MM.1S (cell line): ENCODE results near the gene CCDC14.

ENCODE experiments used
- DNase-seq: peaks from one replicate; pipeline ENCODE4 v3.0.0-alpha.2; 2015
- H2AFZ ChIP-seq: fragments of 300-600 bp; sonication (generic); 2 replicates; pipeline ENCODE4 v1.6.0; 2016; ENCODE audit warnings: antibody characterized with exemption, low read length
- H3F3A ChIP-seq: fragments of 300-600 bp; sonication (generic); 2 replicates; pipeline ENCODE4 v1.6.1; 2016; ENCODE audit warnings: mild to moderate bottlenecking, antibody characterized with exemption, low read length, moderate library complexity, mixed read lengths; ENCODE audit not compliant: insufficient read depth
- H3K27ac ChIP-seq: fragments of 300-600 bp; sonication (generic); 2 replicates; pipeline ENCODE4 v1.5.1; 2016; ENCODE audit warnings: mild to moderate bottlenecking, low read length
- H3K27me3 ChIP-seq: fragments of 300-600 bp; sonication (generic); replicated peaks from 2 replicates; pipeline ENCODE4 v1.6.0; 2016; ENCODE audit warnings: low read length; ENCODE audit not compliant: insufficient read depth
- H3K36me3 ChIP-seq: fragments of 300-600 bp; sonication (generic); replicated peaks from 2 replicates; pipeline ENCODE4 v1.6.1; 2016; ENCODE audit warnings: mild to moderate bottlenecking, low read length, mixed read lengths; ENCODE audit not compliant: insufficient read depth
- H3K4me1 ChIP-seq: fragments of 300-600 bp; sonication (generic); 2 replicates; pipeline ENCODE4 v1.6.1; 2016; ENCODE audit warnings: low read length, mixed read lengths
- H3K4me2 ChIP-seq: fragments of 300-600 bp; sonication (generic); 2 replicates; pipeline ENCODE4 v1.6.0; 2016; ENCODE audit warnings: low read depth, low read length
- H3K4me3 ChIP-seq: fragments of 300-600 bp; sonication (generic); 2 replicates; pipeline ENCODE4 v1.5.1; 2016; ENCODE audit warnings: low read length, mixed read lengths
- H3K79me2 ChIP-seq: fragments of 300-600 bp; sonication (generic); 2 replicates; pipeline ENCODE4 v1.6.1; 2016; ENCODE audit warnings: mixed run types, low read length, mixed read lengths
- H3K9ac ChIP-seq: fragments of 300-600 bp; sonication (generic); 2 replicates; pipeline ENCODE4 v1.6.1; 2016; ENCODE audit warnings: low read length, mixed read lengths
- H3K9me2 ChIP-seq: fragments of 300-600 bp; sonication (generic); replicated peaks from 2 replicates; pipeline ENCODE4 v1.6.1; 2016; ENCODE audit warnings: mild to moderate bottlenecking, low read length, mixed read lengths; ENCODE audit not compliant: insufficient read depth
- H3K9me3 ChIP-seq: fragments of 300-600 bp; sonication (generic); replicated peaks from 2 replicates; pipeline ENCODE4 v1.6.1; 2016; ENCODE audit warnings: mild to moderate bottlenecking, low read length, mixed read lengths; ENCODE audit not compliant: insufficient read depth
- H4K20me1 ChIP-seq: fragments of 300-600 bp; sonication (generic); 2 replicates; pipeline ENCODE4 v1.6.1; 2016; ENCODE audit warnings: mild to moderate bottlenecking, low read length, moderate library complexity, mixed read lengths; ENCODE audit not compliant: insufficient read depth
- CTCF ChIP-seq: fragments of 300-600 bp; sonication (generic); IDR thresholded peaks from 2 replicates; pipeline ENCODE4 v1.5.1; 2016; ENCODE audit warnings: antibody characterized with exemption, low read length, mixed read lengths
- EZH2 ChIP-seq: fragments of 300-600 bp; sonication (generic); optimal IDR thresholded peaks from 2 replicates; pipeline ENCODE3; 2017; ENCODE audit warnings: low read depth, mild to moderate bottlenecking, antibody characterized with exemption, low read length, mixed read lengths
- EZH2phosphoT487 ChIP-seq: fragments of 300-600 bp; sonication (generic); IDR thresholded peaks from 2 replicates; pipeline ENCODE4 v1.6.1; 2018; ENCODE audit warnings: antibody characterized with exemption, low read length

The CCDC14 gene

GRCh38 chr3:123935830-123936229 is 25.2 kb downstream of the CCDC14 start:
- no peak for DNase-seq
- no peak overlapping the region for H3K4me2 ChIP-seq
- no peaks in the 10 kb centered on the region for H4K20me1 ChIP-seq
- H3K27me3 ChIP-seq: no peaks in the 10 kb centered on the region
- no peak overlapping the region for H3K4me3 ChIP-seq
- no peaks in the 10 kb centered on the region for H3K9me2 ChIP-seq
- TF ChIP-seq EZH2 (no peak), EZH2phosphoT487 (no peak), CTCF (no peak)
- H3K27ac ChIP-seq: no peak overlapping the region
- no peaks in the 10 kb centered on the region for H3K4me1 ChIP-seq
- H3F3A ChIP-seq: no peaks in the 10 kb centered on the region
- no peaks in the 10 kb centered on the region for H3K9me3 ChIP-seq
- H3K36me3 ChIP-seq: no peaks in the 10 kb centered on the region
- no peaks in the 10 kb centered on the region for H3K79me2 ChIP-seq
- H3K9ac ChIP-seq: no peak overlapping the region
- H2AFZ ChIP-seq: no peak overlapping the region

- Histone ChIP-seq H3K36me3 (0 out of 2 replicates have a peak, but pooled peaks cover 3% of the 10 kb centered on the region), H3K9me2 (no peaks in the 10 kb centered on the region), H3K9ac (no peak overlapping the region), H3K4me1 (no peaks in the 10 kb centered on the region), H2AFZ (no peak overlapping the region), H4K20me1 (no peaks in the 10 kb centered on the region), H3K79me2 (no peaks in the 10 kb centered on the region), H3K9me3 (no peaks in the 10 kb centered on the region), H3F3A (no peaks in the 10 kb centered on the region), H3K4me2 (no peak overlapping the region), H3K27me3 (no peaks in the 10 kb centered on the region), H3K4me3 (no peak overlapping the region), H3K27ac (no peak overlapping the region)
- TF ChIP-seq EZH2phosphoT487 (no peak), EZH2 (no peak), CTCF (no peak)
- DNase-seq: no peak
Measured at GRCh38 chr3:123934250-123934649, 26.8 kb downstream of the CCDC14 start.

GRCh38 chr3:123930445-123930844 is 30.6 kb downstream of the CCDC14 start:
- H3K27me3 ChIP-seq: no peaks in the 10 kb centered on the region
- H3K4me1 ChIP-seq: no peaks in the 10 kb centered on the region
- no peaks in the 10 kb centered on the region for H3F3A ChIP-seq
- no peaks in the 10 kb centered on the region for H3K79me2 ChIP-seq
- H3K9me3 ChIP-seq: no peaks in the 10 kb centered on the region
- H3K4me2 ChIP-seq: no peak overlapping the region
- no peaks in the 10 kb centered on the region for H3K9me2 ChIP-seq
- H3K4me3 ChIP-seq: no peak overlapping the region
- no peak overlapping the region for H2AFZ ChIP-seq
- no peak overlapping the region for H3K27ac ChIP-seq
- DNase-seq: no peak
- no peaks in the 10 kb centered on the region for H4K20me1 ChIP-seq
- H3K36me3 ChIP-seq: 0 out of 2 replicates have a peak, but pooled peaks cover 3% of the 10 kb centered on the region
- no peak overlapping the region for H3K9ac ChIP-seq
- TF ChIP-seq CTCF: no peak
- TF ChIP-seq EZH2phosphoT487: no peak
- no peak for TF ChIP-seq EZH2

- Histone ChIP-seq H3K36me3 (0 out of 2 replicates have a peak, but pooled peaks cover 3% of the 10 kb centered on the region), H3K9me3 (no peaks in the 10 kb centered on the region), H4K20me1 (no peaks in the 10 kb centered on the region), H3K4me1 (no peaks in the 10 kb centered on the region), H3F3A (no peaks in the 10 kb centered on the region), H3K27me3 (no peaks in the 10 kb centered on the region), H3K27ac (no peak overlapping the region), H3K9me2 (no peaks in the 10 kb centered on the region), H2AFZ (no peak overlapping the region), H3K9ac (no peak overlapping the region), H3K79me2 (no peaks in the 10 kb centered on the region), H3K4me2 (no peak overlapping the region), H3K4me3 (no peak overlapping the region)
- no peak for DNase-seq
- TF ChIP-seq EZH2phosphoT487 (no peak), CTCF (no peak), EZH2 (no peak)
Measured at GRCh38 chr3:123929325-123929724, 31.7 kb downstream of the CCDC14 start.
